Putamen (tissue), 1 donor: Measurements from ENCODE around the gene DCDC1.

Source experiments
- DNase-seq: peaks from one replicate; pipeline ENCODE4 v3.0.0-alpha.2; 2016; ENCODE audit warnings: low spot score

Gene DCDC1

DNA sequence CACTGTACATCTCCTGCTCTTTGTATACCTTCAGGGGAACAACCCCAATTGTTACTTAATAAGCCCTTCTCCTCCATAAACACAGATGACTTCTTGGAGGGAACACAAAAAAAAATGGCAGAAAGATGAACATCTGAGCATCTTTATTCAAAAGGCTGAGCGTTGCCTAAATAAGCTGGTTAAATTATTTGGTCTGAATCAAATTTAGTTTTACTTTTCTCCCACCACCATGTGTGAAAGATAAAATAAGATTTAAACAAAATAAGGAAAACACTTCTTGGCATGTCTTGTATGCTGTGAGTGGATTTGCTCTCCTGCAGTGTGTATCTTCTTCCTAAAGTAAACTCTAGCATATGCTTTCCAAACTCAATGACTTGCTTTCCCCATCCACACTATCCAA lies 137.9 kb downstream of the DCDC1 start:
- no peak for DNase-seq

DNA sequence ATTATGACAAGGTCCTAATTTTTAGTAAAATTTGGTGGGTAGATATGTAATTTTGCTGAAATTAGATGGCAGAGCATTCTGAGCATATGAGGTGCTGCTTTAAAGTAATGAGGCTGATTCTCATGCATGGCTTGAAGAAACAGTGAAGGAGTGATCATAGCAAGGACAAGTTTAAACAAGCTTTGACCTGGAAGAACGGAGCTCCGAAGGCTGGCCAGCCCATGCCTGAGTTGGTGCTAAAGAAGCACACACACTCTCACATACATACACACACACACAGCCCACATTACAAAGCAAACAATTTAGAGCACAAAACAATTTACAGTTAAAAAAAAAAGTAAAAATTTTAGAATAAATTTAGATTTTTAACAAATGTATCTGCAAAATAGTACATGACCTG lies 150.7 kb downstream of the DCDC1 start:
- DNase-seq: no peak

GRCh38 chr11:31214372-31214771 lies 155.2 kb downstream of the DCDC1 start:
- no peak for DNase-seq

- no peak for DNase-seq
Observed at GRCh38 chr11:31199378-31199777, 170.2 kb downstream of the DCDC1 start.

GRCh38 chr11:31173926-31174680 lies 195.4 kb downstream of the DCDC1 start:
- DNase-seq: no peak

- no peak for DNase-seq
Observed at GRCh38 chr11:31160504-31161422, 208.8 kb downstream of the DCDC1 start.

GRCh38 chr11:31150841-31151240 lies 218.7 kb downstream of the DCDC1 start:
- no peak for DNase-seq

DNA sequence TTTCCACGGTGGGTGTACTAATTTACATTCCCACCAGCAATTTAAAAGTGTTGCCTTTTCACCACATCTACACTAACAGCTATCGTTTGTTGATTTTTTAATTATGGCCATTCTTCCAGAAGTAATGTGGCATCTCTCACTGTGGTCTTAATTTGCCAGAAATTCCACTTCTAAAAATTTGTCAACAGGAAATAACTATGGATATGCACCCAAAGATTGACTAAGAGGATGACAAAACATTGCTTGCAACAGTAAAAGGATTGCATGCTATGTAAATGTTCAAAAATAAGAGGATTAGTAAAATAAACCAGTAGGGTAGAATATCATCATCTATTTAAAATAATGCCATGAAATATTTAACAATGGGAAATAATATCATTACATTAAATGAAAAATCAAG lies 219.5 kb downstream of the DCDC1 start:
- DNase-seq: no peak

GRCh38 chr11:31141789-31142188 lies 227.8 kb downstream of the DCDC1 start:
- DNase-seq: peak; percentile 12

- DNase-seq: no peak
Observed at GRCh38 chr11:31139479-31139878, 230.1 kb downstream of the DCDC1 start.

DNA sequence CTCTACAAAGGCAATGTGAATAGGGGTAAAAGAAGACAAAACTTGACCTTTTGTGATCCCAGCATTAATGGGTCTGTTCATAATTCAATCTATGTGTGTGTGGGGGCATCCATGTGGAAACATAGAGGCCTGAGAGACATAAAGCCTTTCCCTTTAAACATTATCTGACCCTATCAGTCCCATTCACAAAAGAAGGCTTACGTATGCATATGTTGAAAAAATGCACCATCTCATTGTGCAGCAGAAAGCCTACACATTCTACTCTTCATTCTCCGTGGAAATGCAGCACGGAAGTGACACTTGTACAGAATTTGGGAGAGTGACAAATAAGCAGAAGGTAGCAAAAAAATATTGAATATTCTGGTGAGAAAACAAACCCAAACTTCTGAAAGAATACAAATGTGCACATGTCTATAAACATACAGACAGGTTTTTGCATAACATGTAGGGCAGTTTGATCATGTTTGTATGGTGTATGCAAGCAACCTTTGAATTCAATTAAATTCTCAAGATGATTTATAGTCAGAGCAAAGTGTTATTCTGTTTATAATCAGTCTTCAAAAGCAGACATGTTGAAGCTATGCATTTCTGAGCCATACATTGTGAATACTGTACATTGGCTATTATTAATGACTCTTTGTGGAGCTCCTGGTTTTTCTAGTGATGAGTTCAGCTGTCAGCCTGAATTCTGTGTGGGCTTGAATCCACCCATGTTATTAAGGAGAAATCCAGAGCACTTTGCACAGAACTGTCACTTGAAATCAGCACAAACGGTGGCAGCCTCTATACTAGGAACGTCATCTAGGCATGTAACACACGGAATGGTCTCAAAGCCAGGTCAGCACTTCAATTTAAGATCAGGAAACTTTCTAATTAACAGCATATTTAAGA lies 236.8 kb downstream of the DCDC1 start:
- peak; percentile 70 for DNase-seq

DNA sequence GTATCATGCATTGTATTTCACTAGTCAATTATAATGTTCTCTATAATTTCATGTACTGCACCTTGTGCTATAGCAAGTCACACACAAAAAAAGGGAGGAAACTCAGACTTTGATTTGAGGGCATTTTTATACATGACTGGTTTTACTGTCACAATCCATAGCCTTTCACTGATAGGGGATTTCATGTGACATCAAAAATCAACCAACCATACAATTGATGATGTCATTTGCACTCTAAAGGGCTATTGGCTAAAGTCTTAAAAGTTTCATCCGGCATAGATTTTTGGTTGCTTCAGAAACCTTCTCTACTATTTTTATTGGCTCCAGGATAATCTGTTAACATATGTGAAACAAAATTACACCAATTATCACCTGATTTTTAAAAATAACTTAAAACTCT lies 237.8 kb downstream of the DCDC1 start:
- no peak for DNase-seq

- no peak for DNase-seq
Observed at GRCh38 chr11:31127290-31127689, 242.2 kb downstream of the DCDC1 start.

DNA sequence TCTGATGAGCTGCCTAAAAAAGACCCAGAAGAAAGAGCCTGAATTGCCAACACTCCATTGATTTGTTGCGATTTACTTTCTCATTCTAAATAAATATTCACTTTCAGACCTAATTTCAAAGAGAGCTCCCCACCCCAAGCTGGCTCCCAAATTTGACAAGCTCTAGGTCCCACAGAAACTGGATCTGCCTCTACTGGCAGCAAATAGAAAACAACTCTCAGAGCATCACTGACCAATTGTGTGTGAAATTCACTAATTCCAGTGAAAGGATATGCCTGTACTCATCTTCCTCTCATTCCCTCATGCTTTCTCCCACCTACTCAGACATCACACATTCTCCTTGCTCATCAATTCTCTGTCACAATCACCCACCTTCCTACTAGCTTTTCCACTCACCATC lies 249.1 kb downstream of the DCDC1 start:
- DNase-seq: no peak

DNA sequence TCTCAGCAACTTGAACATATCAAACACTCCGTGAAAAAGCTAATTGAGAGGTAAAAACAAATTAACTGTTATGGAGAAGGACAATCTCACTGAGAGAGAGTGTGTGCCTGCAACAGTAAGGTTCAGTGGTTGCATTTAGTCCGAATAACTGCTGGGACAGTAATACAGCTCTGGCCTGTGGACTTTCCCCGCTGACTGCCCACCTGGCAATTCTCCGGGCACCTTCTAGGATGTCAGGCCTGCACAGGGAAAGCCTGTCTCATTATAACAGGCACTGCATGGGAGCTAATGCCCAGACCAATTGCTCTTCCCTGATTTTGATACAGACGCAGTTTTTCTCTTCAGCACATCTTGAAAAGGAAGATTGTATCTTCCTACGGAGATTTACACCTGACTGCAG lies 251.0 kb downstream of the DCDC1 start:
- no peak for DNase-seq

GRCh38 chr11:31117038-31117437 lies 252.5 kb downstream of the DCDC1 start:
- DNase-seq: no peak

DNA sequence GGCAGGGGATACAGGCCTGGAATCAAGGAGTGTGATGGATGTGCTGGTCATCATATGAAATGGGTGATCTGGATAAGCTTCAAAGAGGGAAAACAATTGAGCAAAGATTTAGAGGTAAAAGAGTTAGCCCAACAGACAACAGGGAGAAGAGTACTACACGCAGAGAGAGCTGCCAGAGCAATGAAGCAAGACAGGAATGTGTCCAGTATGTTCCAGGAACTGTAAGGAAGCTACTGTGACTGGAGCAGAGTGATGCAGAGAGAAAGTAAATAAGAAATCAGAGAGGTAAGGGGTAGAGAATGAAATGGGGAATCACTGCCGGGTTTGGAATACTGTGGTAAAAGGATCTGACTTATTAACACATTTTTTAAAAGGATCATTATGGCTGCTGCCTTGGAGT lies 255.1 kb downstream of the DCDC1 start:
- DNase-seq: no peak

DNA sequence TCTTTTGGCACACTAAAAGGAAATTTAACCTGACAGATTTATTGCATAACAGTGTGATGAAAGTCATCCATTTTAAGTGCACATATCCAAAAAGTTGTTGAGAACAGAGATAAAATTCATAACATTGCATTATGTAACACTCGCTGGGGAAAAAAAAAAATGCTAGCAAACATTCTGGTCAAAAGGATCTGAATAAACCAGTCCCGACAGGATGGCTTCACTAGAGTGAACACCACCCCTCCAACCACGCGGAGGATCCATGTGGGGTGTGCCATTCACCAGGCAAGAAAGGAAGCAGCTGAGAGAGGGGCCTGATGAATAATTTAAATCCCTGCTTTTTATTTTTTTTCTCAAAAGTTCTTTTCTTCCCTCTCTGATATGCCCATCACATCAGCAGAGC lies 258.7 kb downstream of the DCDC1 start:
- DNase-seq: no peak

DNA sequence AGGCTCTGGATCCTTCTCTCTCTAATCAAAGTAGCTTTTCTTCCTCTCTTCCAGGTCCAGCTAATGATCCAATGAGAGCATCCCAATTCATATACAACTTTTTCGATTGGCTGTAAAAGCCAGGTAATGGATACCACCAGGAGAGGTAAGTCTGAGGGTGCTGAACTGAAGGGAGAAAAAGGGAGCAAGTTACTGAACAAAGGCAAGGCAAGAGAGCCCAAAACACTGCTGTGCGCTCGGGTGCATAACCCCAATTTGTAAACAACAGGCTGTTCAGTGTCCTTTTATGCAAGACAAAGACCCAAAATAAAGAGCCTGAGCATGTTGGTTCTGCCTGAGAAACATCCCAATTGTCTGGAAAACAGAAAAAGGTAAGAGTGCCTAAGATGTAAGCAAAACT lies 260.1 kb downstream of the DCDC1 start:
- no peak for DNase-seq

- no peak for DNase-seq
Observed at GRCh38 chr11:31107649-31108048, 261.9 kb downstream of the DCDC1 start.

DNA sequence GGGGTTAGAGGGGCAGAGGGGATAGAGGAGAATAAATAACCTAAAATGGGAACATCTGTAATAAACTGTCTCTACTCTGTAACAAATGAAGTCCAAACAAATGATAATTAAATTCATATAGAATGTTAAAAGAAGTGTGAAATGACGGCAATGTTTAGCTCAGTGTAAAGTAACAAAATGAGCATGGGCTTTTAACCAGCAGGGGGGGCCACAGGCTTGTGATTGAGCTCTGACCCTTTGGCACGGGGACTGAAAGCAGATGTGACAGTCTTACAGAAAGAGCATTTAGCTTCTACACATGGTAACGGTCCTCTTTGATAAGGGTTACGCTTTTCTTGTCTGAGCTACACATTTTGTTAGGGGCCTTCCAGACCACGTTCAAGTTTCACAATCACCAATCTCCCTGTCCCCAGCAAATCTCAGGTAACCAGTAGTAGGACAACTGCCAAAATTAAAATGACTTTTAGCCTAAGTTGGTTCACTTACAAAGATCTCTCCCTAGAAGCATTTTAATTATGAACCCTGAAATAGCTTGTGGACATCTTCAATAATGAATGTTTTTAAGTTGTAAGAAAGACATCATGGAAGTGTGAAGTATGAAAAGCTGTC lies 262.5 kb downstream of the DCDC1 start:
- DNase-seq: peak; percentile 35

DNA sequence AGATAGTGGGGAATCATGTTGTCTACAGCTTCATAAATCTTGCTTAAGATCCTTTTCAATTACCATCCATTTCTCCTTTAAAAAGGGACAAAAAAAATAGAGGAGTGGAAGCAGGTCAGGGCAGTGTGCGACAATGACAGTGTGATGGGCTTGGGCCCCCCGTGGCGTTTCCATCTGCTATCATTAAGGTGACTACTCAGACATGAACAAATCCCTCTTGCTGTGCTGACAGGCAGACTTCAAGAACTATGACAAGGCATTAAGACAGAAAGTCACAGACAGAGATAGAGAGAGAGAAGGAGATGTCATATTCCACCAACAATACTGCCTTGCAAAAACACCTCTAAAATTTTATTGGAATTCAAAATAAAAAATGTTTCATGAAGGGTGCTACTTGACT lies 263.2 kb downstream of the DCDC1 start:
- DNase-seq: no peak
